Amniotic epithelial cell (primary cell): ENCODE results near the gene PLEKHA8.

ENCODE experiments used
- DNase-seq: peaks from one replicate; pipeline ENCODE4 v3.0.0-alpha.2; 2010; ENCODE audit warnings: low read depth

PLEKHA8 gene

DNA sequence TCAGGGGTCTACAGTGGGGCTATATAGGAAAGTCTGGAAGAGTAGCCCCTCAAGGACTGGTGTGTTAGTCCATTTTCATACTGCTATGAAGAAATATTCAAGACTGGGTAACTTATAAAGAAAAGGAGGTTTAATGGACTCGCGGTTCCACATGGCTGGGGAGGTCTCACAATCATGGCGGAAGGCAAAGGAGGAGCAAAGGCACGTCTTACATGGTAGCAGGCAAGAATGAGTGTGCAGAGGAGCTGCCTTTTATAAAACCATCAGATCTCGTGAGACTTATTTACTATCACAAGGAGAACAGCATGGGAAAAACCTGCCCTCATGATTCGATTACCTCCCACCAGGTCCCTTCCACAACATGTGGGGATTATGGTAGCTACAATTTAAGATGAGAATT, 4.7 kb upstream of the PLEKHA8 start:
- no peak for DNase-seq

- peak; percentile 100 for DNase-seq
Measured at GRCh38 chr7:30026229-30027064, 1.8 kb upstream of the PLEKHA8 start, which contains the start of gene FKBP14. Gene FKBP14, minus strand, starts transcription at chr7:30026702. Its CDS starts 194 bp downstream, at chr7:30026508.

GRCh38 chr7:30027065-30027456, 1.2 kb upstream of the PLEKHA8 start:
- peak; percentile 76 for DNase-seq

GRCh38 chr7:30027740-30028215, 434 bp upstream of the PLEKHA8 start:
- DNase-seq = no peak

GRCh38 chr7:30028749-30029635, 780 bp downstream of the PLEKHA8 start:
- DNase-seq = no peak

DNA sequence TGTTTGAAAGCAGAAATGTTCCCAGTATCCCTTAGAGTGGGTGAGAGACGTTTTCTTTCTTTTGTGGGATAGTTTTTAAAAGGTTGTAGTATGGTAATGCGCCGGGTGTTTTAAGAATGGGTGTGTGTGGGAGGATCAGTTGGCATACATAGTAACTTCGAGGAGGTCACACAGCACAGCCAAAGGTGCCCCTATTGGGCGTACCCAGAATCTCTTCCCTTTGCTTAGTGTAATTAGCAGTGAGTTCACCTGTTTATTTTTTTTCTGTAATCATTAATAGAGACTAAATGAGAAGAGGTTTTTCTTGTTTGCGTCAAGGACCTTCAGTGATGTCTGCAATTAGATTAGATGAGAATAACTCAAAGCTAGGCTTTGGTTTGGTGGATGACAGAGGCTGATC, 1.5 kb downstream of the PLEKHA8 start:
- DNase-seq = no peak

- peak; percentile 35 for DNase-seq
Measured at GRCh38 chr7:30032310-30033125, 4.3 kb downstream of the PLEKHA8 start.

DNA sequence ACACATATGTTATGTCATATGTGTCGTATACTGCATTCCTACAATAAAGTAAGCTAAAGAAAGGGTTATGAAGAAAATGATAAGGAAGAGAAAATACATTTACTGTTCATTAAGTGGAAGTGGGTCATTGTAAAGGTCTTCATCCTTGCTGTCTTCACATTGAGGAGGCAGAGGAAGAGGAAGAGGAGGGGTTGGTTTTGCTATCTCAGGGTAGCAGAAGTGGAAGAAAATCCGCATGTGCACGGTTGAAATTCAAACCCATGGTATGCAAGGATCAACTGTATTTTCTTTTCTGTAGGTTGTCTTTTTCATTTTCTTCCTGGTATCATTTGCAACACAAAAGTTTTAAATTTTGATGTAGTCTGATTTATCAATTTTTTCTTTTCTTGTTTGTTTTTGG, 6.3 kb downstream of the PLEKHA8 start:
- DNase-seq = no peak

DNA sequence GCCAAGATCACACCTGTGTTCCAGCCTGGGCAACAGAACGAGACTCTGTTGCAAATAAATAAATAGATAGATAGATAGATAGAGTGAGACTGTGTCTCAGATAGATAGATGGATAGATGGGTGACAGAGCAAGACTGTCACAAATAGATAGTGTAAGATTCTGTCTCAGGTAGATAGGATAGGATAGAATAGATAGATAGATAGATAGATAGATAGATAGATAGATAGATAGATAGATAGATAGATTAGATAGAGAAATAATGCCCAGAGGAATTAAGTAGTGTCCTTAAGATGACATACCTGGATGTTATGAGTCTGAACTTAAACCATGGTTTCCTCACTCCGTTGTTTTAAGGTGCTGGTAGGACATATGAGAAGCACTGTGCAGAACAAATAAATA, 8.0 kb downstream of the PLEKHA8 start:
- no peak for DNase-seq

DNA sequence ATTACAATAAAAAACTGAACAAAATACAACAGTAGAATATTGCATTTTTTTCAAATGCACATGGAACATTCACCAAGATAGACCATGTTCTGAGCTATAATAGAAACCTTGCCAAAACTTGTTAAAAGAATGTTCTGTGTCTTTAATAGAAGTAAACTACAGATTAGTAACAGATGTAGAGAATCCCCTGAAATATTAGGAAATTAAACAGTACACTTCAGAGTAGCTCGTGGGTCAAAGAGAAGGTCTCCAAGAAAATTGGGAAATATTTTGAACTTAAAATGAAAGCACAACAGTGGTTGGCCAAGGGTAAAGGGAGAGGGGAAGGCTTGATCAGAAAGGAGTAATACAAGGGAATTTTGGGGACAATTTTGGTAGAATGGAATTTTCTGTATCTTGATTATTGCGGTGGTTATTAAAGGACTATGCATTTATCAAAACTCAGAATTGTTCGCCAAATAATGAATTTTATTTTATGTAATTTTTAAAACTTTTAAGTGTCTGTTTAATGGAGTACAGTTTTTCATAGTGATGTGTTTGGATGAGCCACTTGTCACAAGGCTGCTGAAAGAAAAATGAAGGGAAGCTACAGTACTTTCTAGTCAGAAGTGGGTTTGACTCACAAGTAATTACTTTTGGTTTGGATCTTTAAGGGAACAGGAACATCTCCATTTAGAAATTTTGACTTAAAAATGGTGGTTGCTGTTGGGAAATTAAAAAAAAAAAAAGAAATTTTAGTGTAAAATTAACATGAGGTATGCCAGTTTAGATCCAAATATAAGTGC, 10.2 kb downstream of the PLEKHA8 start:
- no peak for DNase-seq

DNA sequence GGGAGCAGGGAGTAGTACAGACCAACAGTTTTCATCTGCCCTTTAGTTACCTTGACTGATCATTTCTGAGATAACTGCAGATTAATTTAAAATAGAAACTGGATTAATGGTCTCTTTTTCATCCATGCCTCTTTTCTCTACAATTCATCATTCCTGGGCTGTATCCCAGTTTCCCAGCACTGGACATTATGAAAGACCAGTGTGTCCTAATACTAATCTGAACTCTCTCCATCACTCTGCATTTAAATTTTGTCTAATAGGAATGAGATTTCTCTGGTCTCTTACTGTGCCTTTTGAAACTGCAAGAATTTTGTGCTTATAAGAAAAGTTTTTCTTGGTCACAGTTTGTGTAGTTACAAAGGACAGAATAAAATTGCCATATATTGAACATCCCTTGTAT, 12.7 kb downstream of the PLEKHA8 start:
- DNase-seq = no peak

DNA sequence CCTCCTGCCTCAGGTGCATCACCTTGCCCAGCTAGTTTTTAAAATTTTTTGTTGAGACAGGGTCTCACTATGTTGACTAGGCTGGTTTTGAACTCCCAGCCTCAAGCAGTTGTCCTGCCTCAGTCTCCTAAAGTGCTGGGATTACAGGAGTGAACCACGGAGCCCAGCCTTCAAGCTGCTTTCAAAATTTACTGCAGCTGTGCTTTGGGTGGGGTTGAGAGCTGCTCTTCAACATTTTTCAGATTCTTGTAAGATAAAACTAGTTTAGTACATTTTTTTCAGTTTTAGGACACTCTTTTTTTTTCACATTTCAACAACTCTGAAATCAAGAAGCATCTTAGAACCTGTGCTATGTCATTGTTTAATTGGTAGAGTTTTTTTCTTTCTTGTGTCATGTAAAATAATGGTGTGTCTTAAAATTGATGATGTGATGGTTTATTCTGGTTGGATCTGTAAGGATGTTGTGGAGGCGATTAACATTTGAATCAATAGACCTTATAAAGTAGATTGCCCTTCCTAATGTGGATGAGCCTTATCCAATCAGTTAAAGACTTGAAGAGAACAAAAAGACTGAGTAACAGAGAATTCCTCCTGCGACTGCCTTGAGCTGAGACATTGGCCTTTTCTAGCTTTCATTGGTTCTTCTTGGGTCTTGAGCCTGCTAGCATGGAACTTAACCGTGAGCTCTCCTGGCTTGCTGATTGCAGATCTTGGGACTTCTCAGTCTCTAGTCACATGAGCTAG, 13.5 kb downstream of the PLEKHA8 start:
- no peak for DNase-seq

DNA sequence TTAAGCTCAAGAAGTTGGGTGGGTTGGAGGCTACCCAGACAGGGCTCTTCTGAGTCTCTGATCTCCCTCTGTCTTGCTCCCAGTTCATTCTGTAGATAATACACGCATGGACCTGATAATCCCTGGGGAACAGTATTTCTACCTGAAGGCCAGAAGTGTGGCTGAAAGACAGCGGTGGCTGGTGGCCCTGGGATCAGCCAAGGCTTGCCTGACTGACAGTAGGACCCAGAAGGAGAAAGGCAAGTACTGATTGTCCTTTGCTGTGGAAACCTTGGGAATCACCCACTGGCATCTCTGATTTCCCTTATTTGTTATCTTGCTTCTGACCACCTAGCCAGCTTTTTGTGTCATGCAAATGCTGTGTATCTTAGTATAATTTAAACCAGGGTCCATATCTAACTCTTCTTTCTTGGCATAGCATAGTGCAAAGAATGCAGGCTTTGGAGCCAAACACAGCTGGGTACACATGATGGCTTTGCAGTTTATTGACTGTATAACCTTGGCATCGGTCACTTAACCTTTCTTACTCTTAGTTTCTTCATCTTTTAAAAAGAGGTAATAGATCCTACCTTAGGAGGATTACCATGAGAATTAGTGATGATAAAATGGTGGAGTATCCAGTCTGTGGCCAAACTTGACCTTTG, 18.0 kb downstream of the PLEKHA8 start:
- DNase-seq = no peak

DNA sequence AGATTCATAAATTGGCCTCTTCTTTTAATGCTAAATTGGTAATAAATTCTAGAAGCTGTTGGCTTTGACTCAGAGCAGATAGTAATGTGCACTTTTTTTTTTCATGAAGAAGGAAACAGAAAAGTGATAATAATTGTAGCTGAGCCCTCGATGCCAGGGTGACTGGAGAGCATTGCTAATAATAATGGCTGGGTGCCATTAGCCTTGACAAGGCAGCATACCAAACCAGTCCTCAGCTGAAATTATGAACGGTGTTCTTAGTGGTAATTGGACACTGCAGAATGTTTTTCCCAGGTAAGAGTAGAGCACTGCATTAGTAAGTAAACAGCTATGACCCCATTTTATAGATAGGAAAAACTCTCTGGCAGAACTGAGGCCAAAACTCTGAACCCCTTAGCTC, 18.9 kb downstream of the PLEKHA8 start:
- no peak for DNase-seq

DNA sequence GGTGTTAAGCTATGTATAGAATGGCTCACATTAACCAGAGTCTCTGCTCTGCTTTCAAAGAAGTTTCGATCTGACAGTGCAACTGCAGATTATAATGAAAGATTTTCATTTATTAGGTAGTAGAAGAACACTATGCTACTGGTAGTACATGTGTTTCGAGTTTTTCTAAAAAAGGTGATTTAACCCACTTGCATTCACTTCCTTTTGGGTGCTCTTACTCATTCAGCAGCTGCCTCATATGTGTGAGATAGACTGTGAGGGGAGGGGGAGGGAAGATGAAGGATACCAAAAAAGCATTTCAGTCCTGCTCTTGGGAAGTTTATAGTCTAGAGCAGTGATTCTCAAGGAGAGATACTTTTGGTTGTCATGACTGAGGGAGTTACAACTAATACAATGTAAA, 20.4 kb downstream of the PLEKHA8 start:
- no peak for DNase-seq

DNA sequence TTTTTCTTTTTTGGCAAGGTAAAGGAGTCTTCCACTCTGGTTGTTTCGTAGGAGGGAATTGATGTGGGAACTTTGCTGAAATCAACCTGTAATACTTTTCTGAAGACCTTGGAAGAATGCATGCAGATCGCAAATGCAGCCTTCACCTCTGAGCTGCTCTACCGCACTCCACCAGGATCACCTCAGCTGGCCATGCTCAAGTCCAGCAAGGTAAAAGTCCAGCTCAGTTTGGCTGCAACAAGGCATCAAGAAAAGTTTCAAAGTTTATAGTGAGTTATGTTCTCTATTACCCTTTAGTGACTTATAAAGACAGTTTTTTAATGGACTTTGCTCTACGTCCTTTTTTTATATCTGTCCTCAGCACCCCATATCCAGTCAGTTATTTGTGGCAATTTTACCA, 21.0 kb downstream of the PLEKHA8 start:
- no peak for DNase-seq

- DNase-seq = no peak
Measured at GRCh38 chr7:30053068-30053467, 24.9 kb downstream of the PLEKHA8 start.

- no peak for DNase-seq
Measured at GRCh38 chr7:30057741-30058140, 29.5 kb downstream of the PLEKHA8 start.

DNA sequence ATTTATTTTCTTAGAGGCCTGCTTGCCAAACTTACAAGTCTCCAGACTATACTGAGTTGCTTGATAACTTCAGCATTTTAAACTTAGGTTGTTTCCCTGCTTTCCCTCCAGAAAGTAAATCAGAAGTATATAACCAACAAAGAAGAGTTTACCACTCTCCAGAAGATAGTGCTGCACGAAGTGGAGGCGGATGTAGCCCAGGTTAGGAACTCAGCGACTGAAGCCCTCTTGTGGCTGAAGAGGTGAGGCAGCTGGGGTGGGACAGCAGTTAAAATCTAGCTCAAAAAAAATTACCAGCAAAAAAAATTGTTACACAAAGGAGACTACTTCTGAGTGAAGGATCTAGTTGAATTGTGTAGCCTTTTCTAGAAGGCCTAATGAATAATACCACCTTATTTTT, 33.6 kb downstream of the PLEKHA8 start:
- DNase-seq = peak; percentile 24

- peak; percentile 51 for DNase-seq
Measured at GRCh38 chr7:30062587-30062986, 34.4 kb downstream of the PLEKHA8 start.
